B cell (primary cell): Measurements from ENCODE around the gene FASTK. TPM values are rescaled to one million over a fixed set of nuclear protein-coding genes. Genes with fewer than 3 reads are reported as not detected.

Experiments
- ATAC-seq: fragments of 200-7000 bp; cut with Tn5 transposase; one replicate; pipeline ENCODE4 v1.10.0; 2021; ENCODE audit warnings: low read depth, mild to moderate bottlenecking, moderate number of reproducible peaks, moderate library complexity
- CTCF ChIA-PET: fragments of 350-600 bp; sonication (Branson Sonifier 250); formaldehyde crosslinking; loops from one replicate; lab custom pipeline; 2021; ENCODE audit warnings: antibody characterized with exemption, inconsistent platforms; lab: Charles Lee
- POLR2A ChIA-PET: fragments of 350-600 bp; sonication (Branson Sonifier 250); formaldehyde crosslinking; loops from one replicate; lab custom pipeline; 2021; ENCODE audit warnings: antibody characterized with exemption; lab: Charles Lee
- DNase-seq: peaks from one replicate; pipeline ENCODE4 v3.0.0; 2013
- H2AFZ ChIP-seq: 2 replicates; pipeline ENCODE4 v1.6.1; 2012; ENCODE audit warnings: mild to moderate bottlenecking, low read depth, low read length; ENCODE audit not compliant: insufficient read depth, poor library complexity, severe bottlenecking
- H3K27ac ChIP-seq, 2 donors: 1 replicate in 1 of 2; 2 replicates in 1 of 2; pipeline ENCODE4 v1.5.1; 2012 to 2013; ENCODE audit warnings: low read length in 2 of 2, mild to moderate bottlenecking in 2 of 2, moderate library complexity in 1 of 2
- H3K27me3 ChIP-seq, 4 experiments: fragments of 200-600 bp in 1 of 4; sonication (generic) in 1 of 4; replicated peaks in 1 of 4; 1 replicate in 2 of 4; 2 replicates in 2 of 4; pipeline versions ENCODE4 v1.6.1 to v1.7.0; 2013 to 2016; ENCODE audit warnings: low read length in 3 of 4, mild to moderate bottlenecking in 2 of 4, mixed read lengths in 1 of 4, moderate library complexity in 1 of 4; ENCODE audit not compliant: insufficient read depth in 4 of 4, control insufficient read depth in 3 of 4; ENCODE audit errors: control extremely low read depth in 1 of 4
- H3K36me3 ChIP-seq, 2 experiments: replicated peaks in 1 of 2; 1 replicate in 1 of 2; 2 replicates in 1 of 2; pipeline versions ENCODE4 v1.6.1 to v1.7.1; 2013; ENCODE audit warnings: low read length in 1 of 2; ENCODE audit not compliant: insufficient read depth in 2 of 2, control insufficient read depth in 1 of 2; ENCODE audit errors: control extremely low read depth in 1 of 2, extremely low read depth in 1 of 2
- H3K4me1 ChIP-seq, 2 donors: fragments of 200-600 bp in 1 of 2; sonication (generic) in 1 of 2; 1 replicate in 1 of 2; 2 replicates in 1 of 2; pipeline versions ENCODE4 v1.5.1 to v1.6.1; 2013 to 2017; ENCODE audit warnings: low read length in 2 of 2; ENCODE audit not compliant: control insufficient read depth in 2 of 2, insufficient read depth in 2 of 2
- H3K4me2 ChIP-seq: replicated peaks from 2 replicates; pipeline ENCODE3; 2012; ENCODE audit warnings: mild to moderate bottlenecking, low read depth, low read length; ENCODE audit not compliant: poor library complexity, severe bottlenecking
- H3K4me3 ChIP-seq, 5 experiments: fragments of 200-600 bp in 1 of 5; sonication (generic) in 1 of 5; 1 replicate in 3 of 5; 2 replicates in 2 of 5; pipeline versions ENCODE4 v1.5.1 to v1.7.0; 2011 to 2016; ENCODE audit warnings: low read length in 4 of 5, mild to moderate bottlenecking in 4 of 5, low read depth in 2 of 5, control low read depth in 1 of 5, moderate library complexity in 1 of 5; ENCODE audit not compliant: insufficient read depth in 1 of 5; ENCODE audit errors: control extremely low read depth in 1 of 5, extremely low read depth in 1 of 5
- H3K79me2 ChIP-seq: fragments of 200-600 bp; sonication (generic); one replicate; pipeline ENCODE4 v1.6.0; 2016; ENCODE audit warnings: low read length; ENCODE audit not compliant: control insufficient read depth, insufficient read depth
- H3K9ac ChIP-seq: fragments of 200-600 bp; sonication (generic); 2 replicates; pipeline ENCODE4 v1.6.1; 2017; ENCODE audit warnings: mild to moderate bottlenecking, low read length, moderate library complexity
- H3K9me3 ChIP-seq, 3 donors: one replicate each; pipeline versions ENCODE4 v1.6.1 to v1.7.1; 2013; ENCODE audit warnings: low read length in 2 of 3; ENCODE audit not compliant: control insufficient read depth in 2 of 3, insufficient read depth in 1 of 3; ENCODE audit errors: control extremely low read depth in 1 of 3
- H4K20me1 ChIP-seq: 2 replicates; pipeline ENCODE4 v1.6.0; 2012; ENCODE audit warnings: mild to moderate bottlenecking, low read length; ENCODE audit not compliant: insufficient read depth, control insufficient read depth, poor library complexity, severe bottlenecking
- H3K27ac Mint-ChIP-seq: one replicate; pipeline ENCODE4 v1.8.0; 2021; ENCODE audit warnings: mixed read lengths
- H3K27me3 Mint-ChIP-seq: one replicate; pipeline ENCODE4 v1.8.0; 2021; ENCODE audit warnings: mixed read lengths
- H3K4me1 Mint-ChIP-seq: one replicate; pipeline ENCODE4 v1.8.0; 2021; ENCODE audit warnings: mixed read lengths
- H3K4me3 Mint-ChIP-seq: one replicate; pipeline ENCODE4 v1.8.0; 2021; ENCODE audit warnings: mixed read lengths
- H3K9me3 Mint-ChIP-seq: one replicate; pipeline ENCODE4 v1.8.0; 2022; ENCODE audit warnings: mixed read lengths; ENCODE audit not compliant: insufficient read depth
- EZH2 ChIP-seq: IDR thresholded peaks from 2 replicates; pipeline ENCODE4 v1.6.1; 2012; ENCODE audit warnings: borderline replicate concordance, low read depth, mild to moderate bottlenecking, moderate library complexity, low read length; ENCODE audit not compliant: insufficient read depth, poor library complexity, severe bottlenecking
- WGBS: methylation state at CpG from one replicate; pipeline ENCODE4 v1.1.5; 2013; ENCODE audit warnings: missing lambda C conversion rate; ENCODE audit not compliant: insufficient coverage; 5-methylcytosine and 5-hydroxymethylcytosine counted together
- intact Hi-C: fragments of 100-400 bp; cut with micrococcal nuclease; formaldehyde crosslinking; loops from one replicate; pipeline ENCODE4 v1.10.0; 2022
- polyA plus RNA-seq: library from polyadenylated mRNA; depleted of rRNA; stranded (reverse); fragments of >200 nt; gene quantifications from 2 replicates; pipeline ENCODE4 v1.2.3, GENCODE V29; 2012
- total RNA-seq, 2 donors: library from RNA; stranded (reverse); fragments of 120-200 nt in 1 of 2; gene quantifications; 1 replicate in 1 of 2; 2 replicates in 1 of 2; pipeline versions ENCODE4 v1.2.3 to v1.2.4, GENCODE V29; 2013 to 2022
- TF ChIP-seq, protein P1 (sequence below): fragments of 200-600 bp; IDR thresholded peaks from one replicate; pipeline ENCODE4 v1.8.0; 2022; ENCODE audit warnings: antibody characterized with exemption, mild to moderate bottlenecking

FASTK gene
- total and polyA plus RNA-seq, 2 donors (not counting 1 experiment from before 2014, with no cell fraction given): 120 to 258 TPM

DNA sequence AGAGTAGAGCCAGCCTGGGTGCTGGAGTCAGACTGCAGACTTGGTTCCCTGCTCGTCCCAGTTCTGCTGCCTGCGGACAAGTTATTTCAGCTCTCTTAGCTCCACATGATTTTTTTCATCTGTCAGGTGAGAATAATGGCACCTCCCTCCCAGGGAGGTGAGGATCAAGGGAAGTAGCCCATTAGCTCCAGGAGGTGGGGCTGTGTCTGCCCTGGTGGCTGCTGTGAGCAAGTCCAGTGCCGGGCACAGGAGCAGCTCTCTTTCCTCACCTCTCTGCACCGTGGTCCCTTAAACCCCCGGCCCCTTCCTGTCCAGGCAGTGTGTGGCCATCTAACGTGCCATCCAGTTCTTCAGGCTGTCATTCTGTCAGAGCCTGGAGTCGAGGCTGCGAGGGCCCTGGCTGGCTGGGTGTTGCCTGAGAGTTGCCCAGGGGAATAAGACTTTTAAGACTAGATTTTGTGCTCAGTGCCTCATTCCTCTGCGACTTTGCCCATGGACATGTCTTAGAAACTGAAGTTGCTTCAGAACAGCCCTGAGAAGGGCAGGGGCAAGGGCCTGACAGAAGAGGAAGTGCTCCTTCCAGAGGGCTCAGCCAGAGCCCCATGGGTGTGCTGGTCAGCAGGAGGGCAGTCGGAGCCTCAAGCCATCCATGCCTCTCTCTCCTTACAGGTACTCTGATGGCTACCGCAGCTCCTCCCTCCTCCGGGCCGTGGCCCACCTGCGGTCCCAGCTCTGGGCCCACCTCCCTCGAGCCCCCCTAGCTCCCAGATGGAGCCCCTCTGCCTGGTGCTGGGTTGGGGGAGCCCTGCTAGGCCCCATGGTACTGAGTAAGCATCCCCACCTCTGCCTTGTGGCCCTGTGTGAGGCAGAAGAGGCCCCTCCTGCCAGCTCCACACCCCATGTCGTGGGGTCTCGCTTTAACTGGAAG, 47.4 kb downstream of the FASTK start:
- Histone ChIP-seq H3K4me3 (no peak overlapping the region), H3K9me3 (no peaks in the 10 kb centered on the region), H3K4me2 (no peak overlapping the region), H3K27ac (no peak overlapping the region), H2AFZ (no peak overlapping the region), H3K4me1 (peaks cover 6 to 8% of the 10 kb centered on the region in 2 donors), H3K36me3 (peaks cover 0 to 23% of the 10 kb centered on the region in 2 experiments), H3K9ac (no peak overlapping the region), H3K27me3 (no peaks in the 10 kb centered on the region), H4K20me1 (no peaks in the 10 kb centered on the region), H3K79me2 (peaks cover 14% of the 10 kb centered on the region)
- Mint-ChIP-seq H3K9me3 (no peaks in the 10 kb centered on the region), H3K4me1 (peaks cover 12% of the 10 kb centered on the region), H3K4me3 (no peak overlapping the region), H3K27me3 (no peaks in the 10 kb centered on the region), H3K27ac (no peak overlapping the region)
- no peak for DNase-seq
- ChIA-PET CTCF (interaction anchor here (1.9 kb wide), 1 partner anchor 78 kb away, joined by 8 read pairs; no protein-coding TSS in a partner anchor), POLR2A (no interaction called here)
- no peak for TF ChIP-seq EZH2
- TF ChIP-seq, protein P1, sequence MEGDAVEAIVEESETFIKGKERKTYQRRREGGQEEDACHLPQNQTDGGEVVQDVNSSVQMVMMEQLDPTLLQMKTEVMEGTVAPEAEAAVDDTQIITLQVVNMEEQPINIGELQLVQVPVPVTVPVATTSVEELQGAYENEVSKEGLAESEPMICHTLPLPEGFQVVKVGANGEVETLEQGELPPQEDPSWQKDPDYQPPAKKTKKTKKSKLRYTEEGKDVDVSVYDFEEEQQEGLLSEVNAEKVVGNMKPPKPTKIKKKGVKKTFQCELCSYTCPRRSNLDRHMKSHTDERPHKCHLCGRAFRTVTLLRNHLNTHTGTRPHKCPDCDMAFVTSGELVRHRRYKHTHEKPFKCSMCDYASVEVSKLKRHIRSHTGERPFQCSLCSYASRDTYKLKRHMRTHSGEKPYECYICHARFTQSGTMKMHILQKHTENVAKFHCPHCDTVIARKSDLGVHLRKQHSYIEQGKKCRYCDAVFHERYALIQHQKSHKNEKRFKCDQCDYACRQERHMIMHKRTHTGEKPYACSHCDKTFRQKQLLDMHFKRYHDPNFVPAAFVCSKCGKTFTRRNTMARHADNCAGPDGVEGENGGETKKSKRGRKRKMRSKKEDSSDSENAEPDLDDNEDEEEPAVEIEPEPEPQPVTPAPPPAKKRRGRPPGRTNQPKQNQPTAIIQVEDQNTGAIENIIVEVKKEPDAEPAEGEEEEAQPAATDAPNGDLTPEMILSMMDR: no peak
- intact Hi-C loops: no loop called here
- WGBS: 96% methylated on average over 12 of the region's 17 CpGs
- ATAC-seq: no peak

DNA sequence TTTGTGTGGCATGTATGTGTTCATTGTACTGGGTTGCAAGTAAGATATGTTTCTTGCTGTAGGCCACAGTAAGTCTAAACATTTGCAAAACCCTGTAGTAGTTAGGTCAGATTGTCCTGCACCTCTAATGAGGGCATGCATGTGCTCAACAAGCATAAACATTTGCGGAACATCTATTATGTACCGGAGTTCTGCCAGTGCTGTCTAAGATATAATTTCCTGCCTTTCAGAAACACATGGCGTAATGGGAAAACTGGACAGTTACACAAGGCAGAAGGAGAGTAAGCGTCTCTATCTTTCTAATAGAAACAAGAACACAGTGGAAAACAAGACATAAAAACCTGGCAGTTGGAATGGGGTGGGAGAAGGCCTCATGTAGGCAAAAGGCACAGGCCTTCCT, 49.6 kb downstream of the FASTK start:
- H3K36me3 ChIP-seq: peaks cover 0 to 17% of the 10 kb centered on the region in 2 experiments
- H3K27ac ChIP-seq: no peak overlapping the region
- H3K79me2 ChIP-seq: peaks cover 14% of the 10 kb centered on the region
- H3K4me1 ChIP-seq: peaks cover 11 to 17% of the 10 kb centered on the region in 2 donors
- H3K27me3 ChIP-seq: peaks cover 0 to 9% (median 4%) of the 10 kb centered on the region in 4 experiments
- H3K9ac ChIP-seq: no peak overlapping the region
- no CpG with 5 or more reads among the region's 4 CpGs for WGBS
- no peak for DNase-seq
- Mint-ChIP-seq H3K4me1 (peaks cover 23% of the 10 kb centered on the region), H3K9me3 (no peaks in the 10 kb centered on the region), H3K27ac (no peak overlapping the region), H3K27me3 (no peaks in the 10 kb centered on the region), H3K4me3 (no peak overlapping the region)
- no peaks in the 10 kb centered on the region for H4K20me1 ChIP-seq
- H2AFZ ChIP-seq: no peak overlapping the region
- CTCF ChIA-PET: no interaction called here
- H3K9me3 ChIP-seq: no peaks in the 10 kb centered on the region
- no peak overlapping the region for H3K4me2 ChIP-seq
- no peak for TF ChIP-seq EZH2
- TF ChIP-seq, protein P1: no peak
- no peak for ATAC-seq
- no peak overlapping the region for H3K4me3 ChIP-seq
- POLR2A ChIA-PET: interaction anchor here (0.6 kb wide), 1 partner anchor 22 kb away, joined by 3 read pairs; no protein-coding TSS in a partner anchor
- intact Hi-C loops: no loop called here
